ENCODE measurements around the gene DND1. TPM values are rescaled to one million over a fixed set of nuclear protein-coding genes. Genes with fewer than 3 reads are reported as not detected.
"Not testable (repeated sequence)": the region's sequence is repeated elsewhere in the genome, so short reads cannot be mapped to it uniquely, and the experiment has no call there.

Gene DND1
- total RNA-seq, 1 experiment from 2014 or later, result 1.8 TPM

DNA sequence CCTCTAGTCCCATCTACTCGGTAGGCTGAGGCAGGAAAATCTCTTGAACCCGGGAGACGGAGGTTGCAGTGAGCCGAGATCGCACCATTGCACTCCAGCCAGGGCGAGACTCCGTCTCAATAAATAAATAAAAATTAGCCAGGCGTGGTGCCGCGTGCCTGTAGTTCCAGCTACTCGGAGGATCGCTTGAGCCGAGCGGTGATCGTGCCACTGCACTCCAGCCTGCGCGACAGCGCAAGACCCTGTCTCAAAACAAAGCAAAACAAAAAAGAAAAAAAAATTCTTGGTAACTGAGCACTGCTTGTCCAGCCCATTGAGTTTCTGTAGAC lies 9.4 kb downstream of the DND1 start:
- Mint-ChIP-seq H3K4me3 (ENCODE audit: unreplicated experiment) (peak overlapping the region; percentile 98), H3K27ac (ENCODE audit: unreplicated experiment) (peak overlapping the region; percentile 89), H3K4me1 (ENCODE audit: low read depth, unreplicated experiment) (peaks cover 14% of the 10 kb centered on the region), H3K9me3 (ENCODE audit: unreplicated experiment) (peaks cover 9% of the 10 kb centered on the region), H3K27me3 (ENCODE audit: insufficient read depth, unreplicated experiment) (no peaks in the 10 kb centered on the region), H3K36me3 (ENCODE audit: insufficient read depth, unreplicated experiment) (peaks cover 75% of the 10 kb centered on the region)
- no peak for DNase-seq
- intact Hi-C loops (cut with micrococcal nuclease; ENCODE audit: unreplicated experiment), result loop anchor here (1.0 to 2.0 kb wide), 5 partner anchors 17 to 291 kb away; partner anchors contain the start of genes HARS1, HARS2, IK and NDUFA2
- ChIA-PET POLR2A (interaction anchor here (0.6 to 1.5 kb wide), 4 partner anchors 16 to 882 kb away, joined by 5 to 32 read pairs (median 8); partner anchors contain the start of genes HARS1, HARS2, IK and NDUFA2), CTCF (interaction anchor here (0.6 to 0.8 kb wide), 2 partner anchors 16 to 1029 kb away, joined by 3 to 9 read pairs; partner anchors contain the start of genes IK and NDUFA2)
- Histone ChIP-seq H3K9me3 (no peaks in the 10 kb centered on the region), H3K4me1 (peaks cover 7% of the 10 kb centered on the region; the same call in 1 of the 2 replicates), H3K36me3 (ENCODE audit: control insufficient read depth, insufficient read depth, low read length) (peaks cover 4% of the 10 kb centered on the region), H3K27me3 (replicated peaks; ENCODE audit: control insufficient read depth, insufficient read depth, low read length) (no peaks in the 10 kb centered on the region), H3K4me3 (ENCODE audit: low read depth, low read length) (peak overlapping the region; percentile 86)
- BruUV-seq (replicated peaks), result no TSS peak
- TF ChIP-seq, protein P1, sequence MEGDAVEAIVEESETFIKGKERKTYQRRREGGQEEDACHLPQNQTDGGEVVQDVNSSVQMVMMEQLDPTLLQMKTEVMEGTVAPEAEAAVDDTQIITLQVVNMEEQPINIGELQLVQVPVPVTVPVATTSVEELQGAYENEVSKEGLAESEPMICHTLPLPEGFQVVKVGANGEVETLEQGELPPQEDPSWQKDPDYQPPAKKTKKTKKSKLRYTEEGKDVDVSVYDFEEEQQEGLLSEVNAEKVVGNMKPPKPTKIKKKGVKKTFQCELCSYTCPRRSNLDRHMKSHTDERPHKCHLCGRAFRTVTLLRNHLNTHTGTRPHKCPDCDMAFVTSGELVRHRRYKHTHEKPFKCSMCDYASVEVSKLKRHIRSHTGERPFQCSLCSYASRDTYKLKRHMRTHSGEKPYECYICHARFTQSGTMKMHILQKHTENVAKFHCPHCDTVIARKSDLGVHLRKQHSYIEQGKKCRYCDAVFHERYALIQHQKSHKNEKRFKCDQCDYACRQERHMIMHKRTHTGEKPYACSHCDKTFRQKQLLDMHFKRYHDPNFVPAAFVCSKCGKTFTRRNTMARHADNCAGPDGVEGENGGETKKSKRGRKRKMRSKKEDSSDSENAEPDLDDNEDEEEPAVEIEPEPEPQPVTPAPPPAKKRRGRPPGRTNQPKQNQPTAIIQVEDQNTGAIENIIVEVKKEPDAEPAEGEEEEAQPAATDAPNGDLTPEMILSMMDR (IDR thresholded peaks at IDR 0.05; ENCODE audit: insufficient read depth in 1 of 2, low read depth in 1 of 2, low read length in 1 of 2, severe bottlenecking in 1 of 2, unreplicated experiment in 1 of 2), result no peak

DNA sequence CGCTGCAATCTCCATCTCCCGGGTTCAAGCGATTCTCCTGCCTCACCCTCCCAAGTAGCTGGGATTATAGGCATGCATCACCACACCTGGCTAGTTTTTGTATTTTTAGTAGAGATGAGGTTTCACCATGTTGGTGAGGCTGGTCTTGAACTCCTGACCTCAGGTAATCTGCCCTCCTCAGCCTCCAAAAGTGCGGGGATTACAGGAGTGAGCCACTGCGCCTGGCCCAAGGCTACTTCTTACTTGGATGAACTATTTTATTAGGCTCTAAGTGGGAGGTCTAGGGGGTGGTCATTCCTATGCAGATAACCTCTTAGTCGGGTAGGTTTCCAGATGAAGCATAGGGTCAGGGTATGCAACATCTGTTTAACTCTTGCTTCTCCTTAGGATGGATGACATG lies 13.0 kb downstream of the DND1 start:
- H3K9me3 ChIP-seq; intact Hi-C loops (cut with micrococcal nuclease; ENCODE audit: unreplicated experiment); CTCF ChIA-PET; H3K27me3 Mint-ChIP-seq (ENCODE audit: insufficient read depth, unreplicated experiment); DNase-seq; H3K4me3 ChIP-seq (ENCODE audit: low read depth, low read length); H3K36me3 ChIP-seq (ENCODE audit: control insufficient read depth, insufficient read depth, low read length); H3K27me3 ChIP-seq (replicated peaks; ENCODE audit: control insufficient read depth, insufficient read depth, low read length); BruUV-seq (replicated peaks); H3K9me3 Mint-ChIP-seq (ENCODE audit: unreplicated experiment); H3K4me3 Mint-ChIP-seq (ENCODE audit: unreplicated experiment); H3K4me1 ChIP-seq; POLR2A ChIA-PET; H3K4me1 Mint-ChIP-seq (ENCODE audit: low read depth, unreplicated experiment); H3K27ac Mint-ChIP-seq (ENCODE audit: unreplicated experiment): not testable (repeated sequence)
- H3K36me3 Mint-ChIP-seq (ENCODE audit: insufficient read depth, unreplicated experiment), result peaks cover 70% of the 10 kb centered on the region

DNA sequence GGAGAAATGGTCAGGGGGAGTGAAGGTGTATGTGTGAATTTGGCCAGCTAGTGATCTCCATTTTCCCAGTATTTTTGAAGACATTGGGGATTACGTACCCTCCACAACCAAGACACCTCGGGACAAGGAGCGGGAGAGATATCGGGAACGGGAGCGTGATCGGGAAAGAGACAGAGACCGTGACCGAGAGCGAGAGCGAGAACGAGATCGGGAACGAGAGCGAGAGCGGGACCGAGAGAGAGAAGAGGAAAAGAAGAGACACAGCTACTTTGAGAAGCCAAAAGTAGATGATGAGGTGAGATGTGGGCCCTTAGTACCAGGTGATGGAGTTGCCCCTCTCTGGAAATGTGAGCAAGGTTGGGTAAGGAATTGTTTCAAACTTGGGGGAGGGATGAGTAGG lies 14.5 kb downstream of the DND1 start:
- no peak overlapping the region for H3K4me3 ChIP-seq (ENCODE audit: low read depth, low read length)
- no TSS peak for BruUV-seq (replicated peaks)

More for the DNA sequence above, 14.5 kb downstream of the DND1 start:
- TF ChIP-seq, protein P1 (IDR thresholded peaks at IDR 0.05; ENCODE audit: insufficient read depth in 1 of 2, low read depth in 1 of 2, low read length in 1 of 2, severe bottlenecking in 1 of 2, unreplicated experiment in 1 of 2), result no peak
- no peak for DNase-seq
- CTCF ChIA-PET, result no interaction called here
- Mint-ChIP-seq H3K27me3 (ENCODE audit: insufficient read depth, unreplicated experiment) (no peaks in the 10 kb centered on the region), H3K36me3 (ENCODE audit: insufficient read depth, unreplicated experiment) (peaks cover 71% of the 10 kb centered on the region), H3K4me1 (ENCODE audit: low read depth, unreplicated experiment) (peaks cover 6% of the 10 kb centered on the region), H3K27ac (ENCODE audit: unreplicated experiment) (no peak overlapping the region), H3K4me3 (ENCODE audit: unreplicated experiment) (no peak overlapping the region), H3K9me3 (ENCODE audit: unreplicated experiment) (no peaks in the 10 kb centered on the region)
- no peaks in the 10 kb centered on the region for H3K27me3 ChIP-seq (replicated peaks; ENCODE audit: control insufficient read depth, insufficient read depth, low read length)
- H3K36me3 ChIP-seq (ENCODE audit: control insufficient read depth, insufficient read depth, low read length), result peaks cover 9% of the 10 kb centered on the region
- no peaks in the 10 kb centered on the region for H3K4me1 ChIP-seq
- intact Hi-C loops (cut with micrococcal nuclease; ENCODE audit: unreplicated experiment), result no loop called here
- H3K9me3 ChIP-seq, result no peaks in the 10 kb centered on the region
- POLR2A ChIA-PET, result no interaction called here

Measured in Caco-2 (cell line).